Nephron progenitor cell (in vitro differentiated cells): Measurements from ENCODE around the gene RGS16.

Source experiments
- DNase-seq: peaks from one replicate; pipeline ENCODE4 v3.0.0; 2021
- H3K27ac Mint-ChIP-seq: 2 replicates; pipeline ENCODE4 v1.8.0; 2021; ENCODE audit warnings: mild to moderate bottlenecking, moderate library complexity, mixed read lengths
- H3K27me3 Mint-ChIP-seq: 2 replicates; pipeline ENCODE4 v1.8.0; 2021; ENCODE audit warnings: mild to moderate bottlenecking, low read depth, mixed read lengths; ENCODE audit not compliant: poor library complexity
- H3K36me3 Mint-ChIP-seq: 2 replicates; pipeline ENCODE4 v1.8.0; 2021; ENCODE audit warnings: low read depth, mixed read lengths
- H3K4me1 Mint-ChIP-seq: 2 replicates; pipeline ENCODE4 v1.8.0; 2021; ENCODE audit warnings: mixed read lengths
- H3K4me3 Mint-ChIP-seq: 2 replicates; pipeline ENCODE4 v1.8.0; 2021; ENCODE audit warnings: mild to moderate bottlenecking, moderate library complexity, mixed read lengths
- H3K9me3 Mint-ChIP-seq: 2 replicates; pipeline ENCODE4 v1.8.0; 2021; ENCODE audit warnings: mild to moderate bottlenecking, moderate library complexity, mixed read lengths
- CTCF ChIP-seq: fragments of 200-600 bp; sonication (generic); IDR thresholded peaks from 2 replicates; pipeline ENCODE4 v1.5.0; 2021; ENCODE audit warnings: antibody characterized with exemption

The RGS16 gene

GRCh38 chr1:182588500-182589396, 15.4 kb downstream of the RGS16 start, which contains the start of gene RNASEL:
Gene RNASEL, minus strand, starts transcription at chr1:182589256. Its CDS starts 2,450 bp downstream, at chr1:182586806.
- peak within 1 kb of the TSS; percentile 96 for H3K4me3 Mint-ChIP-seq
- no peak for TF ChIP-seq CTCF
- peak; percentile 59 for DNase-seq

GRCh38 chr1:182587666-182588499, 16.3 kb downstream of the RGS16 start:
- Mint-ChIP-seq H3K27ac (no peak overlapping the region), H3K36me3 (peaks cover 26% of the 10 kb centered on the region), H3K4me3 (peak overlapping the region; percentile 96), H3K4me1 (peaks cover 39% of the 10 kb centered on the region), H3K9me3 (peaks cover 9% of the 10 kb centered on the region), H3K27me3 (peaks cover 4% of the 10 kb centered on the region)
- no peak for DNase-seq
- TF ChIP-seq CTCF = no peak

More at GRCh38 chr1:182588500-182589396, 15.4 kb downstream of the RGS16 start, which contains the start of gene RNASEL:
- Mint-ChIP-seq H3K9me3 (peaks cover 9% of the 10 kb centered on the region), H3K36me3 (peaks cover 18% of the 10 kb centered on the region), H3K27ac (peak within 1 kb of the TSS; percentile 77), H3K27me3 (peaks cover 7% of the 10 kb centered on the region), H3K4me1 (peaks cover 34% of the 10 kb centered on the region)

- Mint-ChIP-seq H3K27ac (no peak overlapping the region), H3K4me3 (no peak overlapping the region), H3K9me3 (peaks cover 9% of the 10 kb centered on the region)
Measured at GRCh38 chr1:182587093-182587492, 17.1 kb downstream of the RGS16 start.

GRCh38 chr1:182586380-182586779, 17.8 kb downstream of the RGS16 start:
- DNase-seq = no peak
- peaks cover 9% of the 10 kb centered on the region for H3K9me3 Mint-ChIP-seq
- TF ChIP-seq CTCF = no peak
- peaks cover 4% of the 10 kb centered on the region for H3K27me3 Mint-ChIP-seq
- H3K27ac Mint-ChIP-seq = peak overlapping the region; percentile 61
- H3K4me3 Mint-ChIP-seq = no peak overlapping the region
- peaks cover 42% of the 10 kb centered on the region for H3K4me1 Mint-ChIP-seq
- H3K36me3 Mint-ChIP-seq = peaks cover 36% of the 10 kb centered on the region

More at GRCh38 chr1:182587093-182587492, 17.1 kb downstream of the RGS16 start:
- DNase-seq = no peak
- Mint-ChIP-seq H3K27me3 (peaks cover 4% of the 10 kb centered on the region), H3K4me1 (peaks cover 44% of the 10 kb centered on the region), H3K36me3 (peaks cover 33% of the 10 kb centered on the region)
- no peak for TF ChIP-seq CTCF

- no peak for TF ChIP-seq CTCF
- no peak for DNase-seq
- Mint-ChIP-seq H3K4me3 (no peak overlapping the region), H3K27me3 (peaks cover 4% of the 10 kb centered on the region), H3K36me3 (peaks cover 50% of the 10 kb centered on the region), H3K4me1 (peaks cover 37% of the 10 kb centered on the region), H3K9me3 (peaks cover 9% of the 10 kb centered on the region), H3K27ac (no peak overlapping the region)
Measured at GRCh38 chr1:182584746-182585145, 19.4 kb downstream of the RGS16 start.
